ENCODE results near the gene VCAN.
"Not testable (repeated sequence)": the region's sequence is repeated elsewhere in the genome, so short reads cannot be mapped to it uniquely, and the experiment has no call there.

VCAN gene

GRCh38 chr5:83471405-83472212, at the start of gene VCAN:
TSS of gene VCAN (plus strand) at chr5:83471744. CDS start at chr5:83483519, 11,775 bp downstream.
- no peak for DNase-seq

GRCh38 chr5:83422284-83422683, 49.3 kb upstream of the VCAN start:
- DNase-seq: no peak

- DNase-seq: no peak
These were observed 44.7 kb upstream of the VCAN start for GRCh38 chr5:83426855-83427254.

- DNase-seq: no peak
These were observed 43.4 kb upstream of the VCAN start for GRCh38 chr5:83428126-83428525.

GRCh38 chr5:83428890-83429289, 42.7 kb upstream of the VCAN start:
- no peak for DNase-seq

GRCh38 chr5:83430130-83431010, 41.2 kb upstream of the VCAN start:
- DNase-seq: peak; percentile 20

- no peak for DNase-seq
These were observed 37.7 kb upstream of the VCAN start for GRCh38 chr5:83433891-83434290.

GRCh38 chr5:83434946-83435345, 36.6 kb upstream of the VCAN start:
- DNase-seq: no peak

GRCh38 chr5:83436276-83436675, 35.3 kb upstream of the VCAN start:
- DNase-seq: no peak

- DNase-seq: not testable (repeated sequence)
These were observed 33.8 kb upstream of the VCAN start for GRCh38 chr5:83437697-83438096.

- DNase-seq: no peak
These were observed 30.7 kb upstream of the VCAN start for GRCh38 chr5:83440826-83441225.

- no peak for DNase-seq
These were observed 29.8 kb upstream of the VCAN start for GRCh38 chr5:83441747-83442146.

GRCh38 chr5:83443534-83443933, 28.0 kb upstream of the VCAN start:
- DNase-seq: no peak

GRCh38 chr5:83444445-83444844, 27.1 kb upstream of the VCAN start:
- no peak for DNase-seq

- DNase-seq: no peak
These were observed 25.1 kb upstream of the VCAN start for GRCh38 chr5:83446253-83446947.

- DNase-seq: no peak
These were observed 24.0 kb upstream of the VCAN start for GRCh38 chr5:83447533-83447932.

- no peak for DNase-seq
These were observed 21.2 kb upstream of the VCAN start for GRCh38 chr5:83450183-83450966.

GRCh38 chr5:83450967-83451248, 20.6 kb upstream of the VCAN start:
- DNase-seq: no peak

GRCh38 chr5:83451955-83452354, 19.6 kb upstream of the VCAN start:
- DNase-seq: no peak

GRCh38 chr5:83453937-83454336, 17.6 kb upstream of the VCAN start:
- no peak for DNase-seq

- no peak for DNase-seq
These were observed 7.3 kb upstream of the VCAN start for GRCh38 chr5:83464261-83464660.

- no peak for DNase-seq
These were observed 4.0 kb upstream of the VCAN start for GRCh38 chr5:83467371-83468035.
